ENCODE results near the gene ZBTB34.
"Not testable (repeated sequence)": the region's sequence is repeated elsewhere in the genome, so short reads cannot be mapped to it uniquely, and the experiment has no call there.

Gene ZBTB34

GRCh38 chr9:126822873-126823272 is 37.6 kb upstream of the ZBTB34 start:
- H3K4me3 ChIP-seq (ENCODE audit: low read depth, low read length), result no peak overlapping the region
- no peak for DNase-seq (ENCODE audit: low read depth)
- TF ChIP-seq CTCF (IDR thresholded peaks at IDR 0.05; ENCODE audit: low read depth, low read length, missing control alignments), result no peak

GRCh38 chr9:126824052-126824451 is 36.4 kb upstream of the ZBTB34 start:
- DNase-seq (ENCODE audit: low read depth); H3K4me3 ChIP-seq (ENCODE audit: low read depth, low read length): not testable (repeated sequence)

- H3K4me3 ChIP-seq (ENCODE audit: low read depth, low read length), result no peak overlapping the region
- TF ChIP-seq CTCF (IDR thresholded peaks at IDR 0.05; ENCODE audit: low read depth, low read length, missing control alignments), result no peak
- no peak for DNase-seq (ENCODE audit: low read depth)
Observed at GRCh38 chr9:126827227-126827626, 33.2 kb upstream of the ZBTB34 start.

- no peak overlapping the region for H3K4me3 ChIP-seq (ENCODE audit: low read depth, low read length)
- TF ChIP-seq CTCF (IDR thresholded peaks at IDR 0.05; ENCODE audit: low read depth, low read length, missing control alignments), result no peak
- DNase-seq (ENCODE audit: low read depth), result no peak
Observed at GRCh38 chr9:126829035-126829434, 31.4 kb upstream of the ZBTB34 start.

- no peak for TF ChIP-seq CTCF (IDR thresholded peaks at IDR 0.05; ENCODE audit: low read depth, low read length, missing control alignments)
- no peak for DNase-seq (ENCODE audit: low read depth)
- H3K4me3 ChIP-seq (ENCODE audit: low read depth, low read length), result no peak overlapping the region
Observed at GRCh38 chr9:126830827-126831226, 29.6 kb upstream of the ZBTB34 start.

GRCh38 chr9:126832440-126832839 is 28.0 kb upstream of the ZBTB34 start:
- no peak for TF ChIP-seq CTCF (IDR thresholded peaks at IDR 0.05; ENCODE audit: low read depth, low read length, missing control alignments)
- no peak for DNase-seq (ENCODE audit: low read depth)
- no peak overlapping the region for H3K4me3 ChIP-seq (ENCODE audit: low read depth, low read length)

GRCh38 chr9:126833020-126833419 is 27.4 kb upstream of the ZBTB34 start:
- DNase-seq (ENCODE audit: low read depth), result no peak
- H3K4me3 ChIP-seq (ENCODE audit: low read depth, low read length), result no peak overlapping the region
- TF ChIP-seq CTCF (IDR thresholded peaks at IDR 0.05; ENCODE audit: low read depth, low read length, missing control alignments), result no peak
